Vagina (tissue), 2 donors: ENCODE measurements around the gene C13orf42.

ENCODE experiments used
- CTCF ChIP-seq, 3 experiments: fragments of 450-650 bp in 2 of 3; fragments of 200-600 bp in 1 of 3; sonication (generic) in 1 of 3; IDR thresholded peaks; one replicate each; pipeline ENCODE4 v1.5.1; 2017 to 2019; ENCODE audit warnings: antibody characterized with exemption in 3 of 3, mild to moderate bottlenecking in 2 of 3, moderate library complexity in 2 of 3
- POLR2A ChIP-seq, 2 donors: fragments of 450-650 bp; IDR thresholded peaks; one replicate each; pipeline ENCODE4 v1.6.1; 2017; ENCODE audit warnings: antibody characterized with exemption in 2 of 2, mild to moderate bottlenecking in 2 of 2, moderate library complexity in 2 of 2
- POLR2AphosphoS5 ChIP-seq, 2 donors: sonication (generic); formaldehyde crosslinking; IDR thresholded peaks; one replicate each; pipeline ENCODE4 v1.9.0; 2017; ENCODE audit warnings: antibody characterized with exemption in 2 of 2, mild to moderate bottlenecking in 2 of 2, low read depth in 1 of 2; ENCODE audit not compliant: insufficient read depth in 1 of 2

GRCh38 chr13:51041710-51042109 lies 69.4 kb downstream of the C13orf42 start:
- TF ChIP-seq POLR2A (IDR thresholded peaks at IDR 0.05) (no peak), POLR2AphosphoS5 (IDR thresholded peaks at IDR 0.05; ENCODE audit: insufficient read depth in 1 of 2, low read depth in 1 of 2) (no peak), CTCF (IDR thresholded peaks at IDR 0.05) (no peak)
